WERI-Rb-1 (cell line): ENCODE data around the gene FBRSL1.
A peak's percentile ranks its signal among the peaks of the same experiment; 100 is the strongest.
"Not testable (repeated sequence)": the region's sequence is repeated elsewhere in the genome, so short reads cannot be mapped to it uniquely, and the experiment has no call there.

Experiments
- DNase-seq: peaks from one replicate; pipeline ENCODE4 v3.0.0-alpha.2; 2020
- H3K27ac ChIP-seq: fragments of 250-450 bp; sonication (Bioruptor Pico); 2 replicates; pipeline ENCODE4 v1.5.1; 2020; ENCODE audit warnings: mild to moderate bottlenecking, moderate library complexity
- H3K27me3 ChIP-seq: fragments of 250-450 bp; sonication (Bioruptor Pico); 2 replicates; pipeline ENCODE4 v1.5.1; 2021; ENCODE audit warnings: mild to moderate bottlenecking, low read depth, moderate library complexity; ENCODE audit not compliant: insufficient read depth, severe bottlenecking
- H3K36me3 ChIP-seq: fragments of 250-450 bp; sonication (Bioruptor Pico); 2 replicates; pipeline ENCODE4 v1.5.1; 2020; ENCODE audit warnings: mild to moderate bottlenecking, moderate library complexity
- H3K4me3 ChIP-seq: 2 replicates; pipeline ENCODE4 v1.5.1; 2011; ENCODE audit warnings: low read depth, mild to moderate bottlenecking, control low read depth, low read length
- H3K9me3 ChIP-seq: fragments of 250-450 bp; sonication (Bioruptor Pico); 2 replicates; pipeline ENCODE4 v1.5.1; 2021; ENCODE audit warnings: mild to moderate bottlenecking, moderate library complexity; ENCODE audit not compliant: severe bottlenecking
- CTCF ChIP-seq: IDR thresholded peaks from 2 replicates; pipeline ENCODE4 v1.5.1; 2011; ENCODE audit warnings: low read depth, mild to moderate bottlenecking, control low read depth, inconsistent platforms, low read length

The FBRSL1 gene

GRCh38 chr12:132489602-132490266 is at the start of gene FBRSL1:
TSS of gene FBRSL1 (plus strand) at chr12:132490151.
- Histone ChIP-seq H3K27me3 (no peaks in the 10 kb centered on the region), H3K36me3 (peaks cover 29% of the 10 kb centered on the region), H3K27ac (peak within 1 kb of the TSS; percentile 67), H3K4me3 (peak within 1 kb of the TSS; percentile 61), H3K9me3 (no peaks in the 10 kb centered on the region)
- DNase-seq = peak; percentile 88
- TF ChIP-seq CTCF = 0 out of 2 replicates have a peak, but pooled peaks have one; percentile 4

GRCh38 chr12:132440420-132440819 is 49.5 kb upstream of the FBRSL1 start:
- not testable (repeated sequence) for H3K4me3 ChIP-seq, DNase-seq, H3K27ac ChIP-seq, H3K36me3 ChIP-seq, H3K9me3 ChIP-seq, H3K27me3 ChIP-seq

DNA sequence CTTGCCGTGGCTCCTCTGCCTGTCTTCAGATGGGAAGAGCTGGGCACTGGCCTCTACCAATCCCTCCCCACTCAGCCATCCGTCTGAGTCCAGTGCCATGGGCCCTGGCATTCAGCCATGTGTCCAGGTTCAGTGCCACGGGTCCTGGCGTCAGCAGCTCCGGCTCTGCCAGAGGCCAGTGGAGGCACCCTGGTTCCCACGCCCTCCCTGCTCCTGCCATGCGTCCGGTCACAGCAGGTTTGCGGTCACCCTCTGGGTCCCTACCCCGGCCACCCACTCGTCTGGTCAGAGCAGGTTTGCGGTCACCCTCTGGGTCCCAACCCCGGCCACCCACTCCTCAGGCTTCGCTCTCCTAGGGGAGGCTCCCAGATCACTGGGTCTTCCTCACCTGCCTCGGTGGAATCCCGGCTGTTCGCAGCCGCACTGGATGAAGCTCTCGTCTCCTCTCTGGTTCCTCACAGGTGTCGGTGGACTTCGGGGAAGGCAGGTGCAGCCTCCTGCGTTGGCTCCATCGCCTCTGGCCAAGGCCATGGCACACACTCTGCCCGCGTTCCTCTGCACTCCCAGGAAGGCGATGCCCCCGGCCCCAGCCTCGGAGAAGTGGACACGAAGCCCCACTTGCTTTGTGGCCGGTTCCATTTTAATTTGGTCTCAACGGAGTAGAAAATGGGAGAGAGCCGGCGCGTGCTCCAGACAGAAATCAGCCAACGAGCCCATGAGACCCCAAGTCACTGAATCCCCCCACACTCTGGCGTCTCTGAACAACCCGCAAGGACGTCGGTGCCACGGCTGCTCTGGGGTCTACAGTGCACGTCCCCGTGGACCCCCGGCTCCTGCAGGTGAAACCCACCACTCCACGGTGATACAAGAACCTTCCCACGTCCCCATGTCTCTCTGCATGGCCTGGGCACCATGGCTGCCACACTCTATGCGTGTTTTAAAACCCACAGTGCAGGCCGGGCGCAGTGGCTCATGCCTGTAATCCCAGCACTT is 47.8 kb upstream of the FBRSL1 start:
- H3K4me3 ChIP-seq = no peak overlapping the region
- DNase-seq = no peak
- H3K27me3 ChIP-seq = no peaks in the 10 kb centered on the region
- H3K9me3 ChIP-seq = no peaks in the 10 kb centered on the region
- no peak overlapping the region for H3K27ac ChIP-seq
- TF ChIP-seq CTCF = no peak
- no peaks in the 10 kb centered on the region for H3K36me3 ChIP-seq

GRCh38 chr12:132443091-132443490 is 46.9 kb upstream of the FBRSL1 start:
- Histone ChIP-seq H3K4me3 (no peak overlapping the region), H3K9me3 (no peaks in the 10 kb centered on the region), H3K36me3 (no peaks in the 10 kb centered on the region), H3K27ac (no peak overlapping the region), H3K27me3 (no peaks in the 10 kb centered on the region)
- no peak for TF ChIP-seq CTCF
- no peak for DNase-seq

DNA sequence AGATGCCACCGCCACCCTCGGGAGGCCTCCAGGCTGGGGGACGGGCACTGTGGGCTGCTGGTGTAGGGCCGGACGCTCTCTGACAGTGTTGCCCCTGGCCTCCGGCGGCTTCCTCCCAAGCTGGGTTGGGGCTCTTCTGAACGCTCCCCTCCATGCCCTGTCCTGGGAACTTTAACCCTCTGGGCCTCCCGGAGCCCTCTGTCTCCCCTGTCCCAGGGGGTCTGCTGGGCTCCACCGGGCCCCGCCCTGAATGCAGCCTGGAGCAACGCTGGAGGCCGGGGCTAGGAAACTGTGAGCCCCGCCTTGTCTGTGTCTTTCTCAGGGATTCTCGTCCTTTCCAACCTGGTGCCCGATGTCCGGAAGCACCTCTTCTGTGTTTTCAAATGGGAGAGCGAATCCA is 45.7 kb upstream of the FBRSL1 start:
- Histone ChIP-seq H3K27me3 (no peaks in the 10 kb centered on the region), H3K9me3 (no peaks in the 10 kb centered on the region), H3K27ac (peak overlapping the region; percentile 99), H3K36me3 (no peaks in the 10 kb centered on the region), H3K4me3 (no peak overlapping the region; the same call in 1 of the 2 replicates)
- TF ChIP-seq CTCF = no peak
- DNase-seq = no peak
